CD14-positive monocyte (primary cell): ENCODE measurements around the gene ERBB4. TPM values are rescaled to one million over a fixed set of nuclear protein-coding genes. Genes with fewer than 3 reads are reported as not detected.

Source experiments
- DNase-seq, 3 donors: peaks; one replicate each; pipeline ENCODE4 v3.0.0-alpha.2; 2011 to 2022
- H2AFZ ChIP-seq: 2 replicates; pipeline ENCODE4 v1.6.0; 2012; ENCODE audit warnings: mild to moderate bottlenecking, low read depth, low read length, inconsistent platforms; ENCODE audit not compliant: insufficient read depth, poor library complexity, severe bottlenecking
- H3K27ac ChIP-seq, 2 donors: 1 replicate in 1 of 2; 2 replicates in 1 of 2; pipeline ENCODE4 v1.5.1; 2012 to 2013; ENCODE audit warnings: low read length in 2 of 2, control low read depth in 1 of 2, inconsistent platforms in 1 of 2, low read depth in 1 of 2, mild to moderate bottlenecking in 1 of 2
- H3K27me3 ChIP-seq, 2 donors: one replicate each; pipeline versions ENCODE4 v1.6.0 to v1.6.1; 2011 to 2013; ENCODE audit warnings: low read length in 2 of 2; ENCODE audit not compliant: control insufficient read depth in 2 of 2, insufficient read depth in 2 of 2
- H3K36me3 ChIP-seq, 2 donors: replicated peaks in 1 of 2; 1 replicate in 1 of 2; 2 replicates in 1 of 2; pipeline versions ENCODE4 v1.5.1 to v1.6.1; 2012 to 2013; ENCODE audit warnings: low read length in 2 of 2, control low read depth in 1 of 2, inconsistent platforms in 1 of 2, mild to moderate bottlenecking in 1 of 2; ENCODE audit not compliant: insufficient read depth in 2 of 2, control insufficient read depth in 1 of 2
- H3K4me1 ChIP-seq, 2 donors: 1 replicate in 1 of 2; 2 replicates in 1 of 2; pipeline versions ENCODE4 v1.5.1 to v1.6.1; 2012 to 2013; ENCODE audit warnings: low read length in 2 of 2, control low read depth in 1 of 2, inconsistent platforms in 1 of 2, mild to moderate bottlenecking in 1 of 2, moderate library complexity in 1 of 2; ENCODE audit not compliant: insufficient read depth in 2 of 2, control insufficient read depth in 1 of 2
- H3K4me2 ChIP-seq: replicated peaks from 2 replicates; pipeline ENCODE3; 2012; ENCODE audit warnings: low read length, moderate library complexity, mild to moderate bottlenecking; ENCODE audit not compliant: poor library complexity, severe bottlenecking; ENCODE audit errors: extremely low read depth
- H3K4me3 ChIP-seq, 3 experiments: fragments of 200-600 bp in 1 of 3; sonication (generic) in 1 of 3; replicated peaks in 1 of 3; 1 replicate in 2 of 3; 2 replicates in 1 of 3; pipeline ENCODE4 v1.5.1; 2011 to 2013; ENCODE audit warnings: low read length in 3 of 3, mild to moderate bottlenecking in 3 of 3, control low read depth in 2 of 3, low read depth in 2 of 3, inconsistent platforms in 1 of 3, moderate library complexity in 1 of 3
- H3K79me2 ChIP-seq: 2 replicates; pipeline ENCODE4 v1.6.0; 2012; ENCODE audit warnings: mild to moderate bottlenecking, control low read depth, inconsistent platforms, low read length, moderate library complexity; ENCODE audit not compliant: insufficient read depth
- H3K9ac ChIP-seq: 2 replicates; pipeline ENCODE4 v1.6.0; 2017; ENCODE audit warnings: low read length, mild to moderate bottlenecking; ENCODE audit not compliant: insufficient read depth, poor library complexity, severe bottlenecking
- H3K9me3 ChIP-seq, 2 donors: replicated peaks in 1 of 2; 1 replicate in 1 of 2; 2 replicates in 1 of 2; pipeline versions ENCODE4 v1.5.1 to v1.6.1; 2012 to 2013; ENCODE audit warnings: low read length in 2 of 2, control low read depth in 1 of 2; ENCODE audit not compliant: control insufficient read depth in 1 of 2, insufficient read depth in 1 of 2
- H4K20me1 ChIP-seq: 2 replicates; pipeline ENCODE4 v1.6.0; 2012; ENCODE audit warnings: mild to moderate bottlenecking, low read length, control low read depth, moderate library complexity; ENCODE audit not compliant: insufficient read depth
- H3K27ac Mint-ChIP-seq, 7 donors: one replicate each; pipeline ENCODE4 v1.8.0; 2020; ENCODE audit warnings: mild to moderate bottlenecking in 7 of 7, mixed read lengths in 7 of 7, moderate library complexity in 6 of 7, inconsistent platforms in 2 of 7
- H3K27me3 Mint-ChIP-seq, 3 donors: one replicate each; pipeline ENCODE4 v1.8.0; 2021 to 2022; ENCODE audit warnings: low read depth in 3 of 3, mild to moderate bottlenecking in 3 of 3, mixed read lengths in 3 of 3, moderate library complexity in 3 of 3, inconsistent platforms in 1 of 3
- H3K36me3 Mint-ChIP-seq, 2 donors: one replicate each; pipeline ENCODE4 v1.8.0; 2020; ENCODE audit warnings: mixed read lengths in 2 of 2, inconsistent platforms in 1 of 2, mild to moderate bottlenecking in 1 of 2
- H3K4me1 Mint-ChIP-seq: one replicate; pipeline ENCODE4 v1.8.0; 2020; ENCODE audit warnings: mild to moderate bottlenecking, mixed read lengths
- H3K4me3 Mint-ChIP-seq, 2 donors: one replicate each; pipeline ENCODE4 v1.8.0; 2020; ENCODE audit warnings: mild to moderate bottlenecking in 2 of 2, mixed read lengths in 2 of 2, moderate library complexity in 1 of 2
- H3K9me3 Mint-ChIP-seq, 7 donors: one replicate each; pipeline ENCODE4 v1.8.0; 2020 to 2022; ENCODE audit warnings: mixed read lengths in 7 of 7, mild to moderate bottlenecking in 6 of 7, moderate library complexity in 6 of 7, inconsistent platforms in 2 of 7
- WGBS: methylation state at CpG from one replicate; pipeline ENCODE4 v1.1.5; 2013; ENCODE audit warnings: missing lambda C conversion rate; ENCODE audit not compliant: insufficient coverage; 5-methylcytosine and 5-hydroxymethylcytosine counted together
- intact Hi-C, 2 donors: fragments of 100-400 bp; cut with micrococcal nuclease; formaldehyde crosslinking; loops; one replicate each; pipeline versions ENCODE4 v1.15.0 to v1.15.1; 2023
- polyA plus RNA-seq, 3 donors: library from polyadenylated mRNA; depleted of rRNA in 1 of 3; unstranded in 2 of 3; stranded (reverse) in 1 of 3; fragments of 300-500 nt in 2 of 3; fragments of >200 nt in 1 of 3; fragmentation: Illumina TruSeq in 2 of 3; gene quantifications; 1 replicate in 2 of 3; 2 replicates in 1 of 3; pipeline ENCODE4 v1.2.3, GENCODE V29; 2012 to 2021
- TF ChIP-seq, protein P1 (sequence below): fragments of 200-600 bp; IDR thresholded peaks from one replicate; pipeline ENCODE4 v1.8.0; 2022; ENCODE audit warnings: antibody characterized with exemption, mild to moderate bottlenecking

Gene ERBB4
- polyA plus RNA-seq, 3 donors, result not detected

GRCh38 chr2:211829725-211830124 is 708.9 kb downstream of the ERBB4 start:
- intact Hi-C loops, result no loop called here
- Mint-ChIP-seq H3K27ac (no peak overlapping the region), H3K4me3 (no peak overlapping the region), H3K27me3 (peaks cover 0 to 2% (median 0%) of the 10 kb centered on the region in 3 donors), H3K4me1 (no peaks in the 10 kb centered on the region), H3K36me3 (no peaks in the 10 kb centered on the region), H3K9me3 (peaks cover 0 to 2% (median 0%) of the 10 kb centered on the region in 7 donors)
- Histone ChIP-seq H3K27ac (no peak overlapping the region), H3K9ac (no peak overlapping the region), H3K4me1 (no peaks in the 10 kb centered on the region), H3K9me3 (no peaks in the 10 kb centered on the region), H3K27me3 (no peaks in the 10 kb centered on the region), H4K20me1 (no peaks in the 10 kb centered on the region), H3K4me2 (no peak overlapping the region), H3K4me3 (no peak overlapping the region), H2AFZ (no peak overlapping the region), H3K79me2 (no peaks in the 10 kb centered on the region), H3K36me3 (no peaks in the 10 kb centered on the region)
- DNase-seq, result no peak
- TF ChIP-seq, protein P1, sequence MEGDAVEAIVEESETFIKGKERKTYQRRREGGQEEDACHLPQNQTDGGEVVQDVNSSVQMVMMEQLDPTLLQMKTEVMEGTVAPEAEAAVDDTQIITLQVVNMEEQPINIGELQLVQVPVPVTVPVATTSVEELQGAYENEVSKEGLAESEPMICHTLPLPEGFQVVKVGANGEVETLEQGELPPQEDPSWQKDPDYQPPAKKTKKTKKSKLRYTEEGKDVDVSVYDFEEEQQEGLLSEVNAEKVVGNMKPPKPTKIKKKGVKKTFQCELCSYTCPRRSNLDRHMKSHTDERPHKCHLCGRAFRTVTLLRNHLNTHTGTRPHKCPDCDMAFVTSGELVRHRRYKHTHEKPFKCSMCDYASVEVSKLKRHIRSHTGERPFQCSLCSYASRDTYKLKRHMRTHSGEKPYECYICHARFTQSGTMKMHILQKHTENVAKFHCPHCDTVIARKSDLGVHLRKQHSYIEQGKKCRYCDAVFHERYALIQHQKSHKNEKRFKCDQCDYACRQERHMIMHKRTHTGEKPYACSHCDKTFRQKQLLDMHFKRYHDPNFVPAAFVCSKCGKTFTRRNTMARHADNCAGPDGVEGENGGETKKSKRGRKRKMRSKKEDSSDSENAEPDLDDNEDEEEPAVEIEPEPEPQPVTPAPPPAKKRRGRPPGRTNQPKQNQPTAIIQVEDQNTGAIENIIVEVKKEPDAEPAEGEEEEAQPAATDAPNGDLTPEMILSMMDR, result no peak
- no CpG with 5 or more reads among the region's 3 CpGs for WGBS

DNA sequence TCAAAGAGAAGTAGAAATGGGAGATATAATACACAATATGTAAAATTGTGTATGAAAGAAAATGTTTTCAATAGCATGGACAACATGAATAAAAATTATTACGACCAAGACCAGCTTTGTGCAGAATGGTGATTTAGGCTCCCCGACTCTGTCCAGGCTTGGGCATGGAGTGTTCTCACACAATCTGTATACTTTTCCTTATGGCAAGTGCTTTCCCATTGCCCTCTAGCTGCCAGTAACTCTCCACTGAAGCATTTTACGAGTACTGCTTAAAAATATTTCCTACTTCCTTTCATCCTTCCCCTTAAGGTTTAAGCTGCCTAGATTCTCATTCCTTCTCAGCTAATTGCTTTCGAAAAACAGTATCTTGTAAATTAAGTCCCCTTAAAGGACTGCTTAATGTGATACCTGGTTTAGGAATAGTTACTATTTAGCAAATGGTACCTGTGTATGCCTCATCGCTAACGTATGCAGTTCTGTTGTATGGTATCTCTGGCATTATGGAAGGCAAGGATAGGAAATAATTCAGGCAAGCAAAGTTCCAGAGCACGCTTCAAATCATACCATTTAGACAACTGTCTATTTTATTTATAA is 714.6 kb downstream of the ERBB4 start:
- intact Hi-C loops, result no loop called here
- Histone ChIP-seq H2AFZ (no peak overlapping the region), H3K36me3 (no peaks in the 10 kb centered on the region), H3K27ac (no peak overlapping the region), H3K4me3 (no peak overlapping the region), H4K20me1 (no peaks in the 10 kb centered on the region), H3K4me2 (no peak overlapping the region), H3K9me3 (no peaks in the 10 kb centered on the region), H3K4me1 (no peaks in the 10 kb centered on the region), H3K9ac (no peak overlapping the region), H3K27me3 (no peaks in the 10 kb centered on the region), H3K79me2 (no peaks in the 10 kb centered on the region)
- Mint-ChIP-seq H3K9me3 (peaks cover 0 to 3% (median 0%) of the 10 kb centered on the region in 7 donors), H3K27ac (no peak overlapping the region), H3K36me3 (no peaks in the 10 kb centered on the region), H3K4me3 (no peak overlapping the region), H3K4me1 (no peaks in the 10 kb centered on the region), H3K27me3 (no peaks in the 10 kb centered on the region)
- TF ChIP-seq, protein P1, result no peak
- DNase-seq, result no peak
- WGBS, result 94% methylated on average over 2 of the region's 7 CpGs
